GM23338 (cell line): ENCODE results near the gene FAM131B. TPM values are rescaled to one million over a fixed set of nuclear protein-coding genes. Genes with fewer than 3 reads are reported as not detected.

Source experiments
- ATAC-seq: fragments of 200-7000 bp; cut with Tn5 transposase; 3 replicates; pipeline ENCODE4 v1.9.1; 2020
- DNase-seq: peaks from one replicate; pipeline ENCODE4 v3.0.0-alpha.2; 2015; ENCODE audit warnings: low spot score
- H2AFZ ChIP-seq: fragments of 200-600 bp; sonication (generic); 2 replicates; pipeline ENCODE4 v1.8.0; 2016; ENCODE audit warnings: antibody characterized with exemption, mild to moderate bottlenecking, moderate library complexity
- H3F3A ChIP-seq: fragments of 200-600 bp; sonication (generic); replicated peaks from 2 replicates; pipeline ENCODE4 v1.8.0; 2017; ENCODE audit warnings: antibody characterized with exemption, mixed run types, low read depth
- H3K27ac ChIP-seq: fragments of 200-600 bp; sonication (generic); 2 replicates; pipeline ENCODE4 v1.6.1; 2016; ENCODE audit warnings: low read depth
- H3K27me3 ChIP-seq: fragments of 200-600 bp; sonication (generic); 2 replicates; pipeline ENCODE4 v1.8.0; 2016; ENCODE audit warnings: mild to moderate bottlenecking, mixed run types, moderate library complexity; ENCODE audit not compliant: insufficient read depth
- H3K36me3 ChIP-seq: fragments of 200-600 bp; sonication (generic); 2 replicates; pipeline ENCODE4 v1.8.0; 2016; ENCODE audit warnings: mild to moderate bottlenecking; ENCODE audit not compliant: insufficient read depth
- H3K4me1 ChIP-seq: fragments of 200-600 bp; sonication (generic); 2 replicates; pipeline ENCODE4 v1.8.0; 2016; ENCODE audit warnings: mild to moderate bottlenecking, moderate library complexity; ENCODE audit not compliant: insufficient read depth
- H3K4me2 ChIP-seq: fragments of 200-600 bp; sonication (generic); 2 replicates; pipeline ENCODE4 v1.7.1; 2017; ENCODE audit warnings: mixed run types
- H3K4me3 ChIP-seq: fragments of 200-600 bp; sonication (generic); 2 replicates; pipeline ENCODE4 v1.6.1; 2016; ENCODE audit warnings: mixed run types
- H3K79me2 ChIP-seq: fragments of 200-600 bp; sonication (generic); replicated peaks from 2 replicates; pipeline ENCODE4 v1.8.0; 2017; ENCODE audit warnings: mild to moderate bottlenecking; ENCODE audit not compliant: insufficient read depth
- H3K9me2 ChIP-seq: fragments of 200-600 bp; sonication (generic); 2 replicates; pipeline ENCODE4 v1.8.0; 2017; ENCODE audit not compliant: insufficient read depth
- H4K20me1 ChIP-seq: fragments of 200-600 bp; sonication (generic); replicated peaks from 2 replicates; pipeline ENCODE4 v1.8.0; 2017; ENCODE audit warnings: mild to moderate bottlenecking; ENCODE audit not compliant: insufficient read depth
- H3K27ac Mint-ChIP-seq: 2 replicates; pipeline ENCODE4 v1.8.0; 2020; ENCODE audit warnings: inconsistent platforms, mild to moderate bottlenecking, moderate library complexity, mixed read lengths
- H3K27me3 Mint-ChIP-seq: 3 replicates; pipeline ENCODE4 v1.8.0; 2022; ENCODE audit warnings: low read depth, mild to moderate bottlenecking, moderate library complexity, mixed read lengths, inconsistent platforms; ENCODE audit not compliant: insufficient read depth, poor library complexity
- H3K36me3 Mint-ChIP-seq: 3 replicates; pipeline ENCODE4 v1.8.0; 2021; ENCODE audit warnings: low read depth, mild to moderate bottlenecking, inconsistent platforms, moderate library complexity, mixed read lengths
- H3K4me1 Mint-ChIP-seq: 3 replicates; pipeline ENCODE4 v1.8.0; 2020; ENCODE audit warnings: mild to moderate bottlenecking, inconsistent platforms, mixed read lengths
- H3K4me3 Mint-ChIP-seq: 3 replicates; pipeline ENCODE4 v1.8.0; 2021; ENCODE audit warnings: moderate library complexity, mild to moderate bottlenecking, inconsistent platforms, mixed read lengths
- H3K9me3 Mint-ChIP-seq: 3 replicates; pipeline ENCODE4 v1.8.0; 2020; ENCODE audit warnings: moderate library complexity, mild to moderate bottlenecking, inconsistent platforms, mixed read lengths
- CREB1 ChIP-seq: fragments of 250-450 bp; sonication (Bioruptor Pico); IDR thresholded peaks from 2 replicates; pipeline ENCODE4 v1.5.0; 2020; ENCODE audit warnings: low read depth, mild to moderate bottlenecking, moderate library complexity
- CTCF ChIP-seq, 2 experiments: fragments of 200-600 bp in 1 of 2; sonication (generic) in 1 of 2; conservative IDR thresholded peaks; 2 replicates each; pipeline versions ENCODE4 v1.5.1 to v1.6.1; 2016 to 2017; ENCODE audit warnings: antibody characterized with exemption in 2 of 2, low read depth in 2 of 2, mild to moderate bottlenecking in 2 of 2, moderate library complexity in 1 of 2
- EZH2 ChIP-seq: fragments of 200-600 bp; sonication (generic); IDR thresholded peaks from one replicate; pipeline ENCODE4 v1.8.0; 2017; ENCODE audit warnings: antibody characterized with exemption, mild to moderate bottlenecking, low read depth; ENCODE audit not compliant: unreplicated experiment
- EZH2phosphoT487 ChIP-seq: fragments of 200-600 bp; sonication (generic); IDR thresholded peaks from one replicate; pipeline ENCODE4 v1.8.1; 2018; ENCODE audit warnings: antibody characterized with exemption; ENCODE audit not compliant: unreplicated experiment
- JUNB ChIP-seq: IDR thresholded peaks from one replicate; pipeline ENCODE4 v1.6.1; 2016; ENCODE audit warnings: antibody characterized with exemption; ENCODE audit not compliant: unreplicated experiment
- NANOG ChIP-seq: IDR thresholded peaks from 2 replicates; pipeline ENCODE4 v1.6.1; 2016; ENCODE audit warnings: antibody characterized with exemption, borderline replicate concordance
- POLR2AphosphoS5 ChIP-seq: IDR thresholded peaks from 2 replicates; pipeline ENCODE4 v1.6.1; 2016; ENCODE audit warnings: antibody characterized with exemption, low read depth
- STAT1 ChIP-seq: IDR thresholded peaks from one replicate; pipeline ENCODE4 v1.6.1; 2016; ENCODE audit warnings: antibody characterized with exemption; ENCODE audit not compliant: unreplicated experiment
- ZNF114 ChIP-seq: fragments of 250-450 bp; sonication (Bioruptor Pico); IDR thresholded peaks from 2 replicates; pipeline ENCODE4 v1.5.0; 2020; ENCODE audit warnings: mild to moderate bottlenecking, moderate library complexity
- ZNF331 ChIP-seq: fragments of 250-450 bp; sonication (Bioruptor Pico); IDR thresholded peaks from 2 replicates; pipeline ENCODE4 v1.5.0; 2020; ENCODE audit warnings: low read depth, mild to moderate bottlenecking, moderate library complexity
- polyA plus RNA-seq: library from polyadenylated mRNA; unstranded; fragments of >200 nt; fragmentation: Nextera tagmentation; extraction: Ambion mirVana; gene quantifications from 2 replicates; pipeline ENCODE4 v1.2.1, GENCODE V29; 2016
- total RNA-seq: library from RNA; depleted of rRNA; stranded (reverse); fragments of >200 nt; shearing (Covaris generic); gene quantifications from 2 replicates; pipeline ENCODE4 v1.2.3, GENCODE V29; 2014
- TF ChIP-seq, protein P1 (sequence below): IDR thresholded peaks from 2 replicates; pipeline ENCODE4 v1.6.1; 2016; ENCODE audit warnings: antibody characterized with exemption
- TF ChIP-seq, protein P2 (sequence below): IDR thresholded peaks from one replicate; pipeline ENCODE4 v1.6.1; 2018; ENCODE audit warnings: antibody characterized with exemption; ENCODE audit not compliant: unreplicated experiment

FAM131B gene
- total and polyA plus RNA-seq, 2 experiments from 2014 or later: 4.7 to 30.2 TPM

GRCh38 chr7:143305423-143306070 lies 57.0 kb downstream of the FAM131B start:
- 0 out of 2 replicates have a peak, but pooled peaks cover 3% of the 10 kb centered on the region for H3F3A ChIP-seq
- no peaks in the 10 kb centered on the region; the same call in 1 of the 2 replicates for H3K79me2 ChIP-seq
- H3K9me3 Mint-ChIP-seq: no peaks in the 10 kb centered on the region; the same call in 2 of the 3 replicates
- H3K4me1 ChIP-seq: no peaks in the 10 kb centered on the region
- H3K27ac ChIP-seq: no peak overlapping the region
- no peak overlapping the region for H3K4me3 ChIP-seq
- H3K4me1 Mint-ChIP-seq: no peaks in the 10 kb centered on the region
- ATAC-seq (peak; percentile 95), DNase-seq (peak; percentile 87)
- no peak overlapping the region for H2AFZ ChIP-seq
- TF ChIP-seq, protein P1, sequence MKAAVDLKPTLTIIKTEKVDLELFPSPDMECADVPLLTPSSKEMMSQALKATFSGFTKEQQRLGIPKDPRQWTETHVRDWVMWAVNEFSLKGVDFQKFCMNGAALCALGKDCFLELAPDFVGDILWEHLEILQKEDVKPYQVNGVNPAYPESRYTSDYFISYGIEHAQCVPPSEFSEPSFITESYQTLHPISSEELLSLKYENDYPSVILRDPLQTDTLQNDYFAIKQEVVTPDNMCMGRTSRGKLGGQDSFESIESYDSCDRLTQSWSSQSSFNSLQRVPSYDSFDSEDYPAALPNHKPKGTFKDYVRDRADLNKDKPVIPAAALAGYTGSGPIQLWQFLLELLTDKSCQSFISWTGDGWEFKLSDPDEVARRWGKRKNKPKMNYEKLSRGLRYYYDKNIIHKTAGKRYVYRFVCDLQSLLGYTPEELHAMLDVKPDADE: no peak
- no peak for TF ChIP-seq NANOG
- no peak for TF ChIP-seq POLR2AphosphoS5
- TF ChIP-seq EZH2phosphoT487: no peak
- peak; percentile 82 to 96 for TF ChIP-seq CTCF (conservative IDR thresholded peaks at IDR 0.05; ENCODE audit: low read depth in 2 of 2)
- no peaks in the 10 kb centered on the region for H3K27me3 ChIP-seq
- H3K9me2 ChIP-seq: no peaks in the 10 kb centered on the region
- H3K36me3 ChIP-seq: peaks cover 62% of the 10 kb centered on the region
- H3K27me3 Mint-ChIP-seq: peaks cover 5% of the 10 kb centered on the region
- no peak overlapping the region; the same call in 2 of the 3 replicates for H3K4me3 Mint-ChIP-seq
- no peak overlapping the region for H3K4me2 ChIP-seq
- H3K27ac Mint-ChIP-seq: no peak overlapping the region
- H3K36me3 Mint-ChIP-seq: peaks cover 85% of the 10 kb centered on the region
- H4K20me1 ChIP-seq: peaks cover 16% of the 10 kb centered on the region

- H3K4me2 ChIP-seq: no peak overlapping the region
- 0 out of 2 replicates have a peak, but pooled peaks cover 3% of the 10 kb centered on the region for H3F3A ChIP-seq
- H3K27me3 ChIP-seq: no peaks in the 10 kb centered on the region
- Mint-ChIP-seq H3K4me1 (no peaks in the 10 kb centered on the region), H3K27me3 (peaks cover 5% of the 10 kb centered on the region), H3K9me3 (no peaks in the 10 kb centered on the region; the same call in 2 of the 3 replicates), H3K27ac (no peak overlapping the region), H3K4me3 (no peak overlapping the region), H3K36me3 (peaks cover 91% of the 10 kb centered on the region)
- no peak overlapping the region for H3K27ac ChIP-seq
- peaks cover 67% of the 10 kb centered on the region for H3K36me3 ChIP-seq
- H3K9me2 ChIP-seq: no peaks in the 10 kb centered on the region
- H3K4me3 ChIP-seq: no peak overlapping the region
- H4K20me1 ChIP-seq: peaks cover 16% of the 10 kb centered on the region
- ATAC-seq (no peak), DNase-seq (no peak)
- no peak overlapping the region for H2AFZ ChIP-seq
- H3K4me1 ChIP-seq: no peaks in the 10 kb centered on the region
- H3K79me2 ChIP-seq: no peaks in the 10 kb centered on the region; the same call in 1 of the 2 replicates
- TF ChIP-seq, protein P1: no peak
- TF ChIP-seq ZNF114 (CRISPR knock-in tag): no peak
- TF ChIP-seq CREB1 (CRISPR knock-in tag): no peak
- no peak for TF ChIP-seq CTCF (conservative IDR thresholded peaks at IDR 0.05; ENCODE audit: low read depth in 2 of 2)
- TF ChIP-seq JUNB: no peak
- no peak for TF ChIP-seq NANOG
- no peak for TF ChIP-seq STAT1
- TF ChIP-seq EZH2phosphoT487: no peak
- no peak for TF ChIP-seq ZNF331 (CRISPR knock-in tag)
- TF ChIP-seq, protein P2, sequence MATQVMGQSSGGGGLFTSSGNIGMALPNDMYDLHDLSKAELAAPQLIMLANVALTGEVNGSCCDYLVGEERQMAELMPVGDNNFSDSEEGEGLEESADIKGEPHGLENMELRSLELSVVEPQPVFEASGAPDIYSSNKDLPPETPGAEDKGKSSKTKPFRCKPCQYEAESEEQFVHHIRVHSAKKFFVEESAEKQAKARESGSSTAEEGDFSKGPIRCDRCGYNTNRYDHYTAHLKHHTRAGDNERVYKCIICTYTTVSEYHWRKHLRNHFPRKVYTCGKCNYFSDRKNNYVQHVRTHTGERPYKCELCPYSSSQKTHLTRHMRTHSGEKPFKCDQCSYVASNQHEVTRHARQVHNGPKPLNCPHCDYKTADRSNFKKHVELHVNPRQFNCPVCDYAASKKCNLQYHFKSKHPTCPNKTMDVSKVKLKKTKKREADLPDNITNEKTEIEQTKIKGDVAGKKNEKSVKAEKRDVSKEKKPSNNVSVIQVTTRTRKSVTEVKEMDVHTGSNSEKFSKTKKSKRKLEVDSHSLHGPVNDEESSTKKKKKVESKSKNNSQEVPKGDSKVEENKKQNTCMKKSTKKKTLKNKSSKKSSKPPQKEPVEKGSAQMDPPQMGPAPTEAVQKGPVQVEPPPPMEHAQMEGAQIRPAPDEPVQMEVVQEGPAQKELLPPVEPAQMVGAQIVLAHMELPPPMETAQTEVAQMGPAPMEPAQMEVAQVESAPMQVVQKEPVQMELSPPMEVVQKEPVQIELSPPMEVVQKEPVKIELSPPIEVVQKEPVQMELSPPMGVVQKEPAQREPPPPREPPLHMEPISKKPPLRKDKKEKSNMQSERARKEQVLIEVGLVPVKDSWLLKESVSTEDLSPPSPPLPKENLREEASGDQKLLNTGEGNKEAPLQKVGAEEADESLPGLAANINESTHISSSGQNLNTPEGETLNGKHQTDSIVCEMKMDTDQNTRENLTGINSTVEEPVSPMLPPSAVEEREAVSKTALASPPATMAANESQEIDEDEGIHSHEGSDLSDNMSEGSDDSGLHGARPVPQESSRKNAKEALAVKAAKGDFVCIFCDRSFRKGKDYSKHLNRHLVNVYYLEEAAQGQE: no peak
- no peak for TF ChIP-seq EZH2
- TF ChIP-seq POLR2AphosphoS5: no peak
Measured at GRCh38 chr7:143304938-143305337, 57.6 kb downstream of the FAM131B start.
